Measurements from ENCODE around the gene SMC1B.

SMC1B gene

GRCh38 chr22:45324311-45324711 is 89.1 kb downstream of the SMC1B start:
- H3K9ac ChIP-seq (ENCODE audit: low read depth, low read length): no peak overlapping the region
- H3K27me3 ChIP-seq (ENCODE audit: insufficient read depth, low read length): no peaks in the 10 kb centered on the region
- H3K27ac ChIP-seq (ENCODE audit: low read length): no peak overlapping the region
- peaks cover 33% of the 10 kb centered on the region for H3K36me3 ChIP-seq (ENCODE audit: insufficient read depth, low read depth, low read length)
- peaks cover 6% of the 10 kb centered on the region; the same call in 1 of the 2 replicates for H3K4me1 ChIP-seq (ENCODE audit: insufficient read depth, low read length)
- no peak overlapping the region for H3K4me3 ChIP-seq (ENCODE audit: low read length)
- H3K9me3 ChIP-seq (ENCODE audit: insufficient read depth, low read depth, low read length): no peaks in the 10 kb centered on the region

- Histone ChIP-seq H3K27me3 (ENCODE audit: insufficient read depth, low read length) (no peaks in the 10 kb centered on the region), H3K36me3 (ENCODE audit: insufficient read depth, low read depth, low read length) (peaks cover 33% of the 10 kb centered on the region), H3K9ac (ENCODE audit: low read depth, low read length) (no peak overlapping the region), H3K4me3 (ENCODE audit: low read length) (no peak overlapping the region), H3K9me3 (ENCODE audit: insufficient read depth, low read depth, low read length) (no peaks in the 10 kb centered on the region), H3K27ac (ENCODE audit: low read length) (no peak overlapping the region), H3K4me1 (ENCODE audit: insufficient read depth, low read length) (peaks cover 6% of the 10 kb centered on the region; the same call in 1 of the 2 replicates)
These were observed 89.7 kb downstream of the SMC1B start for GRCh38 chr22:45323695-45324094.

GRCh38 chr22:45322873-45323525 is 90.4 kb downstream of the SMC1B start:
- H3K9me3 ChIP-seq (ENCODE audit: insufficient read depth, low read depth, low read length): no peaks in the 10 kb centered on the region
- peaks cover 7% of the 10 kb centered on the region; the same call in 1 of the 2 replicates for H3K4me1 ChIP-seq (ENCODE audit: insufficient read depth, low read length)
- H3K4me3 ChIP-seq (ENCODE audit: low read length): no peak overlapping the region
- no peak overlapping the region for H3K9ac ChIP-seq (ENCODE audit: low read depth, low read length)
- H3K36me3 ChIP-seq (ENCODE audit: insufficient read depth, low read depth, low read length): peaks cover 33% of the 10 kb centered on the region
- H3K27ac ChIP-seq (ENCODE audit: low read length): no peak overlapping the region
- no peaks in the 10 kb centered on the region for H3K27me3 ChIP-seq (ENCODE audit: insufficient read depth, low read length)

- H3K27me3 ChIP-seq (ENCODE audit: insufficient read depth, low read length): no peaks in the 10 kb centered on the region
- H3K27ac ChIP-seq (ENCODE audit: low read length): no peak overlapping the region
- no peak overlapping the region for H3K4me3 ChIP-seq (ENCODE audit: low read length)
- no peaks in the 10 kb centered on the region for H3K9me3 ChIP-seq (ENCODE audit: insufficient read depth, low read depth, low read length)
- H3K9ac ChIP-seq (ENCODE audit: low read depth, low read length): no peak overlapping the region
- peaks cover 24% of the 10 kb centered on the region for H3K36me3 ChIP-seq (ENCODE audit: insufficient read depth, low read depth, low read length)
- peaks cover 8% of the 10 kb centered on the region; the same call in 1 of the 2 replicates for H3K4me1 ChIP-seq (ENCODE audit: insufficient read depth, low read length)
These were observed 91.6 kb downstream of the SMC1B start for GRCh38 chr22:45321827-45322226.

GRCh38 chr22:45320357-45320976 is 92.9 kb downstream of the SMC1B start:
- Histone ChIP-seq H3K27ac (ENCODE audit: low read length) (no peak overlapping the region), H3K4me1 (ENCODE audit: insufficient read depth, low read length) (peaks cover 8% of the 10 kb centered on the region; the same call in 1 of the 2 replicates), H3K27me3 (ENCODE audit: insufficient read depth, low read length) (no peaks in the 10 kb centered on the region)

GRCh38 chr22:45319324-45319685 is 94.1 kb downstream of the SMC1B start:
- peaks cover 8% of the 10 kb centered on the region; the same call in 1 of the 2 replicates for H3K4me1 ChIP-seq (ENCODE audit: insufficient read depth, low read length)
- H3K36me3 ChIP-seq (ENCODE audit: insufficient read depth, low read depth, low read length): peaks cover 18% of the 10 kb centered on the region
- no peak overlapping the region for H3K27ac ChIP-seq (ENCODE audit: low read length)
- no peaks in the 10 kb centered on the region for H3K27me3 ChIP-seq (ENCODE audit: insufficient read depth, low read length)
- H3K4me3 ChIP-seq (ENCODE audit: low read length): no peak overlapping the region
- H3K9ac ChIP-seq (ENCODE audit: low read depth, low read length): no peak overlapping the region
- H3K9me3 ChIP-seq (ENCODE audit: insufficient read depth, low read depth, low read length): no peaks in the 10 kb centered on the region

More at GRCh38 chr22:45320357-45320976, 92.9 kb downstream of the SMC1B start:
- Histone ChIP-seq H3K9ac (ENCODE audit: low read depth, low read length) (no peak overlapping the region), H3K36me3 (ENCODE audit: insufficient read depth, low read depth, low read length) (peaks cover 24% of the 10 kb centered on the region), H3K9me3 (ENCODE audit: insufficient read depth, low read depth, low read length) (no peaks in the 10 kb centered on the region), H3K4me3 (ENCODE audit: low read length) (no peak overlapping the region)

GRCh38 chr22:45318558-45319323 is 94.7 kb downstream of the SMC1B start:
- no peaks in the 10 kb centered on the region for H3K27me3 ChIP-seq (ENCODE audit: insufficient read depth, low read length)
- H3K27ac ChIP-seq (ENCODE audit: low read length): no peak overlapping the region
- H3K4me3 ChIP-seq (ENCODE audit: low read length): no peak overlapping the region
- no peaks in the 10 kb centered on the region for H3K9me3 ChIP-seq (ENCODE audit: insufficient read depth, low read depth, low read length)
- peaks cover 8% of the 10 kb centered on the region; the same call in 1 of the 2 replicates for H3K4me1 ChIP-seq (ENCODE audit: insufficient read depth, low read length)
- H3K36me3 ChIP-seq (ENCODE audit: insufficient read depth, low read depth, low read length): peaks cover 16% of the 10 kb centered on the region
- H3K9ac ChIP-seq (ENCODE audit: low read depth, low read length): no peak overlapping the region

GRCh38 chr22:45318168-45318557 is 95.2 kb downstream of the SMC1B start:
- no peak overlapping the region for H3K9ac ChIP-seq (ENCODE audit: low read depth, low read length)
- H3K27me3 ChIP-seq (ENCODE audit: insufficient read depth, low read length): no peaks in the 10 kb centered on the region
- H3K4me1 ChIP-seq (ENCODE audit: insufficient read depth, low read length): peaks cover 8% of the 10 kb centered on the region; the same call in 1 of the 2 replicates
- peaks cover 10% of the 10 kb centered on the region for H3K36me3 ChIP-seq (ENCODE audit: insufficient read depth, low read depth, low read length)
- H3K4me3 ChIP-seq (ENCODE audit: low read length): no peak overlapping the region
- H3K27ac ChIP-seq (ENCODE audit: low read length): no peak overlapping the region
- H3K9me3 ChIP-seq (ENCODE audit: insufficient read depth, low read depth, low read length): no peaks in the 10 kb centered on the region

GRCh38 chr22:45317551-45318167 is 95.7 kb downstream of the SMC1B start:
- H3K4me1 ChIP-seq (ENCODE audit: insufficient read depth, low read length): peaks cover 8% of the 10 kb centered on the region; the same call in 1 of the 2 replicates
- no peaks in the 10 kb centered on the region for H3K9me3 ChIP-seq (ENCODE audit: insufficient read depth, low read depth, low read length)
- H3K36me3 ChIP-seq (ENCODE audit: insufficient read depth, low read depth, low read length): peaks cover 5% of the 10 kb centered on the region
- no peaks in the 10 kb centered on the region for H3K27me3 ChIP-seq (ENCODE audit: insufficient read depth, low read length)
- no peak overlapping the region for H3K9ac ChIP-seq (ENCODE audit: low read depth, low read length)
- no peak overlapping the region for H3K27ac ChIP-seq (ENCODE audit: low read length)
- no peak overlapping the region for H3K4me3 ChIP-seq (ENCODE audit: low read length)

GRCh38 chr22:45316796-45317526 is 96.4 kb downstream of the SMC1B start:
- Histone ChIP-seq H3K9me3 (ENCODE audit: insufficient read depth, low read depth, low read length) (no peaks in the 10 kb centered on the region), H3K27me3 (ENCODE audit: insufficient read depth, low read length) (no peaks in the 10 kb centered on the region), H3K27ac (ENCODE audit: low read length) (no peak overlapping the region), H3K36me3 (ENCODE audit: insufficient read depth, low read depth, low read length) (no peaks in the 10 kb centered on the region), H3K4me1 (ENCODE audit: insufficient read depth, low read length) (peaks cover 8% of the 10 kb centered on the region; the same call in 1 of the 2 replicates), H3K4me3 (ENCODE audit: low read length) (no peak overlapping the region), H3K9ac (ENCODE audit: low read depth, low read length) (no peak overlapping the region)

GRCh38 chr22:45314786-45315185 is 98.6 kb downstream of the SMC1B start:
- Histone ChIP-seq H3K9me3 (ENCODE audit: insufficient read depth, low read depth, low read length) (no peaks in the 10 kb centered on the region), H3K27me3 (ENCODE audit: insufficient read depth, low read length) (peaks cover 9% of the 10 kb centered on the region), H3K4me3 (ENCODE audit: low read length) (no peak overlapping the region), H3K9ac (ENCODE audit: low read depth, low read length) (no peak overlapping the region), H3K27ac (ENCODE audit: low read length) (no peak overlapping the region), H3K4me1 (ENCODE audit: insufficient read depth, low read length) (peaks cover 12% of the 10 kb centered on the region; the same call in 1 of the 2 replicates), H3K36me3 (ENCODE audit: insufficient read depth, low read depth, low read length) (no peaks in the 10 kb centered on the region)
